ENCODE data around the gene TANC1. TPM values are rescaled to one million over a fixed set of nuclear protein-coding genes. Genes with fewer than 3 reads are reported as not detected.
A peak's percentile ranks its signal among the peaks of the same experiment; 100 is the strongest.

The TANC1 gene
- total RNA-seq, 2 donors from 2014 or later: 51.8 to 58.9 TPM

- no peak for TF ChIP-seq CTCF (IDR thresholded peaks at IDR 0.05)
- Histone ChIP-seq H3K9me3 (no peaks in the 10 kb centered on the region), H3K4me1 (peaks cover 0 to 55% of the 10 kb centered on the region in 2 donors), H3K36me3 (no peaks in the 10 kb centered on the region), H3K27ac (no peak overlapping the region), H3K27me3 (no peaks in the 10 kb centered on the region), H3K4me3 (no peak overlapping the region)
- no peak for DNase-seq (ENCODE audit: low spot score)
These were observed 86.5 kb downstream of the TANC1 start for GRCh38 chr2:159054985-159055384.

- TF ChIP-seq CTCF (IDR thresholded peaks at IDR 0.05): no peak
- peaks cover 0 to 31% of the 10 kb centered on the region in 2 donors for H3K4me1 ChIP-seq
- H3K27me3 ChIP-seq: no peaks in the 10 kb centered on the region
- no peaks in the 10 kb centered on the region for H3K36me3 ChIP-seq
- DNase-seq (ENCODE audit: low spot score): no peak
- no peak overlapping the region for H3K27ac ChIP-seq
- no peak overlapping the region for H3K4me3 ChIP-seq
- H3K9me3 ChIP-seq: no peaks in the 10 kb centered on the region
These were observed 92.1 kb downstream of the TANC1 start for GRCh38 chr2:159060518-159060917.

GRCh38 chr2:159063677-159064076, 95.2 kb downstream of the TANC1 start:
- H3K27ac ChIP-seq: peak overlapping the region; percentile 48 to 70
- no peak for DNase-seq (ENCODE audit: low spot score)
- peaks cover 0 to 31% of the 10 kb centered on the region in 2 donors for H3K4me1 ChIP-seq
- no peak for TF ChIP-seq CTCF (IDR thresholded peaks at IDR 0.05)
- H3K36me3 ChIP-seq: peaks cover 14% of the 10 kb centered on the region
- H3K9me3 ChIP-seq: no peaks in the 10 kb centered on the region
- no peak overlapping the region for H3K4me3 ChIP-seq
- H3K27me3 ChIP-seq: no peaks in the 10 kb centered on the region

GRCh38 chr2:159064446-159065301, 96.2 kb downstream of the TANC1 start:
- Histone ChIP-seq H3K27ac (peak overlapping the region; percentile 50 to 70), H3K4me1 (peaks cover 0 to 41% of the 10 kb centered on the region in 2 donors)

GRCh38 chr2:159065313-159065712, 96.9 kb downstream of the TANC1 start:
- TF ChIP-seq CTCF (IDR thresholded peaks at IDR 0.05): no peak
- Histone ChIP-seq H3K27me3 (no peaks in the 10 kb centered on the region), H3K9me3 (no peaks in the 10 kb centered on the region), H3K27ac (peak overlapping the region in 1 of 2 donors; percentile 70), H3K4me3 (no peak overlapping the region), H3K4me1 (peaks cover 0 to 45% of the 10 kb centered on the region in 2 donors), H3K36me3 (peaks cover 14% of the 10 kb centered on the region)
- no peak for DNase-seq (ENCODE audit: low spot score)

More at GRCh38 chr2:159064446-159065301, 96.2 kb downstream of the TANC1 start:
- peaks cover 14% of the 10 kb centered on the region for H3K36me3 ChIP-seq
- no peak for DNase-seq (ENCODE audit: low spot score)
- no peaks in the 10 kb centered on the region for H3K27me3 ChIP-seq
- H3K4me3 ChIP-seq: no peak overlapping the region
- no peak for TF ChIP-seq CTCF (IDR thresholded peaks at IDR 0.05)
- H3K9me3 ChIP-seq: no peaks in the 10 kb centered on the region

All from right atrium auricular region (tissue), 2 donors.